HG03520 (cell line): ENCODE measurements around the gene BMP2.

Experiments used
- ATAC-seq: cut with Tn5 transposase; IDR thresholded peaks from one replicate; pipeline ENCODE4 v1.9.1; 2021; ENCODE audit warnings: mild to moderate bottlenecking, moderate library complexity; ENCODE audit not compliant: unreplicated experiment

BMP2 gene

GRCh38 chr20:6767126-6767535, 355 bp upstream of the BMP2 start:
- ATAC-seq, result no peak

GRCh38 chr20:6768228-6769140, 998 bp downstream of the BMP2 start:
- no peak for ATAC-seq

DNA sequence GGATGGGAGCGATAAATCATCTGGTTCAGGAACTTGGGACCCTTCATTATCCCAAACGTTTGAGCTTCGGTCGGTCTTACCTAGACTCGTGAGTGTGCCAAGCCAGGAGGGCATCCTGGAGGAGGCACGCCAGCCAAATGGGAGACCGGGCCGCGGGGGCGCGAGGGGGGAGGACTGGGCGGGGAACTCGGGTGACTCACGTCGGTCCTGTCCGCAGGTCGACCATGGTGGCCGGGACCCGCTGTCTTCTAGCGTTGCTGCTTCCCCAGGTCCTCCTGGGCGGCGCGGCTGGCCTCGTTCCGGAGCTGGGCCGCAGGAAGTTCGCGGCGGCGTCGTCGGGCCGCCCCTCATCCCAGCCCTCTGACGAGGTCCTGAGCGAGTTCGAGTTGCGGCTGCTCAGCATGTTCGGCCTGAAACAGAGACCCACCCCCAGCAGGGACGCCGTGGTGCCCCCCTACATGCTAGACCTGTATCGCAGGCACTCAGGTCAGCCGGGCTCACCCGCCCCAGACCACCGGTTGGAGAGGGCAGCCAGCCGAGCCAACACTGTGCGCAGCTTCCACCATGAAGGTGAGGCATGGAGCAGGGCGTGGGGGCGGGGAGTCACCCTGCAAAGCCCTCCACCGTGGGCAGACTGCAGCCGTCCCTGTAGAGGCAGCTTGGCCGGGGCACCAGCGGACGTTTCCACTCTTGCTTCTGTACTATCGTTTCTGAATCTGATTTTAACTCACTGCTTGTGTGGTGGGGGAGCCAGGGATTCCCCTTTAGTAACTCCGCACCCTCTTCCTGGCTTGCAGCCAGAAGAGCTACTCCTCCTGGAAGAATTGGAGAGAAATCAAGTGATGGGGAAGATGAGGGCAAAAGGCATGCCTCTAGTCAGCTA, 2.7 kb downstream of the BMP2 start:
- ATAC-seq, result no peak

- no peak for ATAC-seq
Observed at GRCh38 chr20:6770786-6771100, 3.3 kb downstream of the BMP2 start.

DNA sequence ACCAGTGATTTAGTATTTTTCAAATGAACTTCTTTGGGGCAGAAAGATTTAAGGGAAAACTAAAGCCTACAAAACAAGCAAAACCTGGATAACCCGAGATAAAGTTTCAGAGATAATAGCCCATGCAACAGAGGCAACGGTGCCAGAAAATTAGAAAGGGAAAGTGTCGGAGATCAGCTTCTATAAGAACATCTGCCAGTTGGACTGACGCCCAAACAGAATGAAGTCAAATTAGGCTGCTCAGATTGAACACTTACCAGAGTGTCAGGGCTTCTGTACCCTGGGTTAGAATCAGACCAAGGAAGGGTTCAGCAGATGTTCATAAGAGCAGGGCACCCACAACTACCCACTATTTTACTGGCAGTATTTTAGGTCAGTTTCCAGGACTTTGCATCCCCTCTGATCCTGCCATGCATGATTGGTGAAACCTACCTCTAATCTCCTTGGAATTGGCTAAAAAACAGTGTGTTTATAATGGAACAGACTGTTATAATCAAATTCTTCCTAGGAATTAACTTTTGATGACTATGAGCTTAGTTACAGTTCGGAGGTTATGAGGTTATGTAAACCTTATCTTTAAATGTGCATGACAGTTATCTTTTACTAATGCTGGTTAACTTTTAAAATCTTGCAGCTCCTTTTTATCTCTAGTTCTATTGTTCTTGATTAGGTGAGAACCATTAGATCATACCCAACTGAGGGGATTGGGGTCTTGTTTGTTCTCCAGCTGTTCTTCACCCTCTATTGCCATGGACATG, 13.1 kb downstream of the BMP2 start:
- no peak for ATAC-seq

GRCh38 chr20:6783752-6784151, 16.3 kb downstream of the BMP2 start:
- no peak for ATAC-seq

DNA sequence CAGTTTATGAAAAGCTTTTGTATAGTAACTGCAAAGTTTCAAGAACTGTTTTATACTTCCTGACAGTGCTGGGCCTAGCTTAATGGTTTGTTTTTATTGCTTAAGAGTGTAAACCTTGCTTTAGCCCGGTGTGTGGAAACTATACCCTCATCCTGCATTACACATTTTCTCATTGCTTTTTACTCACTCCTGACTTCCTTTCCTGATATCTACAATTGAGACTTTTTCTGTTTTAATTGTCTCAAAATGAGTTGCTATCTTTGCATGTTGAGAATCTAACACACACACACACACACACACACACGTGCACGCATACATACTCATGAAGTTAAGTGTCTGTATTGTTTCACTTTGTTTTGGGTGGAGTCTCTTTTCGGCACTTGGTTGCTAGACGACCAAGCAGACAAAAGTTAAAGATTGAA, 16.7 kb downstream of the BMP2 start:
- ATAC-seq, result no peak

- ATAC-seq, result no peak
Observed at GRCh38 chr20:6784767-6785166, 17.3 kb downstream of the BMP2 start.

DNA sequence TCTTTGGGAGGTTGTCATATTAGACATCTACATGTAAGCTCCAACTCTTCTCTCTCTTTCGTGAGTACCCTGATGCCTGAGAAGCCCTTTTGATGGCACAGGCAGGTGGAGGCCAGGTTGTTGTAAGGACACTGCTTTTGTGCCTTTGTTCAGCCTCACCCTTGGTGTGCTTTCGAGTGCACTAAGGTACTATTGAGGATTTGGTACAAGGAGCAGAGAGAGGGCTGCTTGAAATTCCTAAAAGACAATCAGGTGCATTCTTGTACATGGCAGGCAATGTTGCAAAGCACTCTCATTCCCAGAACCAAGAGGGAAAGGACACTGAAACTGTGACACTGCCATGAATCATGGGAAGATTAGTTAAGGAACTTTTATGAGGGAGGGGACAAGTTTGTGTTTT, 19.1 kb downstream of the BMP2 start:
- no peak for ATAC-seq

- ATAC-seq, result no peak
Observed at GRCh38 chr20:6792789-6793188, 25.3 kb downstream of the BMP2 start.

DNA sequence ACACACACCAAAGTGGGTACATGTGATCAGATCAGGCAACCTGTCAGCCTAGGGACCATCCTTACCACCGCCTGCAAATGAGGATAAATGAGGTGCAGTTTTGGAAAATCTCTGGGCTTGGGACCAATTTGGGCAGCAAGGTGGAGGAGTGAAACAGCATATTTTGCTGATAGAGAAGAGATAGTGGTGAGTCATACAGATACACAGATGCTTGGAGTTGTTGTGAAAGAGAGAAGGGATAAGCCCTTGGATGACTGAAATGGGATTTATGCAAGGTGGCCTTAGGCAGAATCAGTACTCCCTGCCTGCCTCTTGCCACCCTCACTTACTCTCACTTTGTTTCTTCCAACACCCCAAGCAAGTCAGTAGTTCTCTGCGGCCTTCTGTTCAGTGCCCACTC, 34.7 kb downstream of the BMP2 start:
- no peak for ATAC-seq

DNA sequence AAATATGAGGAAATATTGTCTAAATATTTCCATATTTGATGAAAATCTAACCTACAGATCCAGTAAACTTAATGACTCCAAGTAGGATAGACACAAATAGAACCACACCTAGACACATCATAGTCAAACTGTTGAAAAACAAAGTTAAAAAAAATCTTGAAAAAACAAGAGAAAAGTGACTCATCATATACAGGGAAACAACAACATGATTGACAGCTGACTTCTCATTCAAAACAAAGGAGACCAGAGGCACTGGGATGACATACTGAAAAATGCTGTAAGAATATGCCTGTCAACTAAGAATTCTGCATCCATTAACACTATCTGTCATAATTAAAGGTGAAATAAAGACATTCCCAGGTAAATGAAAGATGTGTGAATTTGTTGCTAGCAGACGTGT, 38.8 kb downstream of the BMP2 start:
- ATAC-seq, result no peak

DNA sequence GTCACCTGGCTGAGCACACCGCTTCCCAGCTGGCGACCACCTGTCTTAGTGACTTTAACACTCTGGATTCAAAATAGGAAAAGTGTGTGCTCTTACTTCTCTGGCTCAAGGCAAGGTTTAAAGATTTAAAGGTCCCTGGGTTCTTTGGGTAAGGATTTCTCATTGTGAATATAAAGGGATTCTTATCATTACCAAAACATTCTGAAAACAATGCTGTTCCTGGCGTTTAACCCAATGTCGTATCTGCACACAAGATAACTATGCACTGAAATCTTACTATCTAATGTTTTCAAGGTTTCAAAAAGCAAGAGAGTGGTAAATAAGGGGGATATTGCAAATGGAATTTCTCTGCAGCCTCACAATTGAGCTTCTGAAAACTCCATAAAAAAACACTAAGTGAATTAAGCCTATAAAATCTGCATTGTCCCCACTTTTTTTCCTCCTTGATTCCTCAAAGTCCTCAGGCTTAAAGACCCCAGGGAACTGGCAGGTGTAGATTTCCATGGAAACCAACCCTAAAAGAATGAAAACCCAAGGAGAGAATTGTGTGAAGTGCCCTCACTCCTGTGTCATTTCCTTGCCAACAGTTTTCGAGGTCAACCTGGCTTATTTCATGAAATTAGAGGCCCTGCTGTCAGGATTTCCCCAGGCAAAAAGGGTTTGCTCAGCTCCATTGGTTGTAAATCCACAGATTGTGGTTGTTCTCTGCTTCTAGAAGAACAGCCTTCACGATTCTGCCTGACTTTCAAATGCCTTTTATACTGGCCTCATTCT, 44.0 kb downstream of the BMP2 start:
- ATAC-seq, result no peak

DNA sequence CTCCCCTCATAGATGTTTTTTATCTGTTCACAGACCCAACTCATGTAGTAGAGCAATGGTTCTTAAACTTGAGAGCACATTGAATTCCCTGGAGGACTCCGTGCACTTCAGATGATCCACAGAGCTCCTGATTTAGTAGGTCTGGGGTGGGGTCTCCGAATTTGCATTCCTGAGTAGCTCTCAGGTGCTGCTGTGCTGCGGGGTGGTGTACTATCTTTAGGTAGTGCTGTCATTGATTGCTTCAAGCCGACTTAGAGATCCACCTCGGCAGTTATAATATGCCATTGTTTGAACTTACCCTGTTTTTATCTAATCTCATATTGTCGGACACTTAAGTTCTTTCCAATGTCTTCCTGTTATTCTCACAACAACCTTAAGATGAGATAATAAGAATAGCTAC, 45.0 kb downstream of the BMP2 start:
- ATAC-seq, result no peak

- no peak for ATAC-seq
Observed at GRCh38 chr20:6814945-6815344, 47.5 kb downstream of the BMP2 start.

GRCh38 chr20:6818033-6818808, 50.7 kb downstream of the BMP2 start:
- ATAC-seq, result no peak

DNA sequence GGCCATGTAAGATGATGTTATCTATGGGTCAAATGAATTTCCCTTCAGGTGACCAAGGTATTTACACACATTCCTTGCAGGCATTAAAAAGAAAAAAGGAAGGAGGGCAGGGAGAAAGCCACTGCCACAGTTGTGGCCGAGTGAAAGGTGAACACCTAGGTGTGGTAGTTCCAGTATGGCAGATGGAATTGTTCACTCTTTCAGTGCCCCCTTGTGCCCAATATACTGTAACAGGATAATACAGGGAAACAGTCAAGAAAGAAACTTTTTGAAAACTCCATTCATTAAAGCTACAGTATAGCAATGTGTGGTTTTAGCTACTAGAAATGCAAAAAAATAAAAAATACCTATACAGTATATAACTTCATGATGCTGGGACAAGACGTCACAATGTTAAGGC, 52.1 kb downstream of the BMP2 start:
- no peak for ATAC-seq

- no peak for ATAC-seq
Observed at GRCh38 chr20:6824401-6824800, 56.9 kb downstream of the BMP2 start.

GRCh38 chr20:6827472-6827871, 60.0 kb downstream of the BMP2 start:
- ATAC-seq, result no peak
